Vagina (tissue), 2 donors: ENCODE data around the gene RFX4. TPM values are rescaled to one million over a fixed set of nuclear protein-coding genes. Genes with fewer than 3 reads are reported as not detected.

Experiments
- DNase-seq, 2 donors: peaks; one replicate each; pipeline ENCODE4 v3.0.0-alpha.2; 2017; ENCODE audit errors: extremely low spot score in 2 of 2
- H3K27ac ChIP-seq: fragments of 200-600 bp; sonication (generic); one replicate; pipeline ENCODE4 v1.5.1; 2019
- H3K27me3 ChIP-seq: fragments of 200-600 bp; sonication (generic); one replicate; pipeline ENCODE4 v1.5.1; 2019
- H3K36me3 ChIP-seq, 2 donors: fragments of 200-600 bp; sonication (generic); one replicate each; pipeline ENCODE4 v1.5.1; 2017 to 2019
- H3K4me1 ChIP-seq: fragments of 200-600 bp; sonication (generic); one replicate; pipeline ENCODE4 v1.5.1; 2019
- H3K4me3 ChIP-seq, 2 donors: fragments of 200-600 bp; sonication (generic); 1 replicate in 1 of 2; 2 replicates in 1 of 2; pipeline ENCODE4 v1.5.1; 2016 to 2019
- H3K9me3 ChIP-seq: fragments of 200-600 bp; sonication (generic); one replicate; pipeline ENCODE4 v1.5.1; 2019
- POLR2A ChIP-seq, 2 donors: fragments of 450-650 bp; IDR thresholded peaks; one replicate each; pipeline ENCODE4 v1.6.1; 2017; ENCODE audit warnings: antibody characterized with exemption in 2 of 2, mild to moderate bottlenecking in 2 of 2, moderate library complexity in 2 of 2
- POLR2AphosphoS5 ChIP-seq, 2 donors: sonication (generic); formaldehyde crosslinking; IDR thresholded peaks; one replicate each; pipeline ENCODE4 v1.9.0; 2017; ENCODE audit warnings: antibody characterized with exemption in 2 of 2, mild to moderate bottlenecking in 2 of 2, low read depth in 1 of 2; ENCODE audit not compliant: insufficient read depth in 1 of 2
- intact Hi-C: fragments of 100-400 bp; cut with DNase I; formaldehyde crosslinking; loops from one replicate; pipeline ENCODE4 v1.15.1; 2023
- total RNA-seq: library from RNA; depleted of rRNA; stranded (reverse); fragments of >200 nt; gene quantifications from one replicate; pipeline ENCODE4 v1.2.3, GENCODE V29; 2016
- TF ChIP-seq, protein P1 (sequence below), 3 experiments: fragments of 450-650 bp in 2 of 3; fragments of 200-600 bp in 1 of 3; sonication (generic) in 1 of 3; IDR thresholded peaks; one replicate each; pipeline ENCODE4 v1.5.1; 2017 to 2019; ENCODE audit warnings: antibody characterized with exemption in 3 of 3, mild to moderate bottlenecking in 2 of 3, moderate library complexity in 2 of 3

The RFX4 gene
- total RNA-seq, 1 donor from 2014 or later: not detected

DNA sequence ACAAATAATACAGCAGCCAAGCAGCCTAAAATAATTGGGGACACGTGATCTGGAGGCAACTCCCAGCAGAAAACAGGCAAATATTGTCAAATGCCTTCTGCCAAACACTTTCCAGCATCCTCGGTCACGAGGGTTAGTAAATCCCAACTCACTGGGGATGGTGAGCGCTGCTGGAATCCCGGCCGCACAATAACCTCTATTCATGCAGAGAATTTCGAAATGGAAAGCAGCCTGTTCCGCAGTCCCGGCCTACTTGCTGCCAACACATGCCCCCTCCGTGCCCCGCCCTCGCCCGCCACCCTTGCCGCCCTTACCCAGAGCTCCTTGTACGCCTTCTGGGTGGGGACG lies 62.2 kb downstream of the RFX4 start:
- Histone ChIP-seq H3K4me1 (no peaks in the 10 kb centered on the region), H3K36me3 (no peaks in the 10 kb centered on the region), H3K27me3 (no peaks in the 10 kb centered on the region), H3K27ac (no peak overlapping the region), H3K4me3 (no peak overlapping the region), H3K9me3 (no peaks in the 10 kb centered on the region)
- intact Hi-C loops: no loop called here
- TF ChIP-seq, protein P1, sequence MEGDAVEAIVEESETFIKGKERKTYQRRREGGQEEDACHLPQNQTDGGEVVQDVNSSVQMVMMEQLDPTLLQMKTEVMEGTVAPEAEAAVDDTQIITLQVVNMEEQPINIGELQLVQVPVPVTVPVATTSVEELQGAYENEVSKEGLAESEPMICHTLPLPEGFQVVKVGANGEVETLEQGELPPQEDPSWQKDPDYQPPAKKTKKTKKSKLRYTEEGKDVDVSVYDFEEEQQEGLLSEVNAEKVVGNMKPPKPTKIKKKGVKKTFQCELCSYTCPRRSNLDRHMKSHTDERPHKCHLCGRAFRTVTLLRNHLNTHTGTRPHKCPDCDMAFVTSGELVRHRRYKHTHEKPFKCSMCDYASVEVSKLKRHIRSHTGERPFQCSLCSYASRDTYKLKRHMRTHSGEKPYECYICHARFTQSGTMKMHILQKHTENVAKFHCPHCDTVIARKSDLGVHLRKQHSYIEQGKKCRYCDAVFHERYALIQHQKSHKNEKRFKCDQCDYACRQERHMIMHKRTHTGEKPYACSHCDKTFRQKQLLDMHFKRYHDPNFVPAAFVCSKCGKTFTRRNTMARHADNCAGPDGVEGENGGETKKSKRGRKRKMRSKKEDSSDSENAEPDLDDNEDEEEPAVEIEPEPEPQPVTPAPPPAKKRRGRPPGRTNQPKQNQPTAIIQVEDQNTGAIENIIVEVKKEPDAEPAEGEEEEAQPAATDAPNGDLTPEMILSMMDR (IDR thresholded peaks at IDR 0.05): no peak
- TF ChIP-seq POLR2AphosphoS5 (IDR thresholded peaks at IDR 0.05; ENCODE audit: insufficient read depth in 1 of 2, low read depth in 1 of 2): no peak
- no peak for TF ChIP-seq POLR2A (IDR thresholded peaks at IDR 0.05)
- DNase-seq: no peak

DNA sequence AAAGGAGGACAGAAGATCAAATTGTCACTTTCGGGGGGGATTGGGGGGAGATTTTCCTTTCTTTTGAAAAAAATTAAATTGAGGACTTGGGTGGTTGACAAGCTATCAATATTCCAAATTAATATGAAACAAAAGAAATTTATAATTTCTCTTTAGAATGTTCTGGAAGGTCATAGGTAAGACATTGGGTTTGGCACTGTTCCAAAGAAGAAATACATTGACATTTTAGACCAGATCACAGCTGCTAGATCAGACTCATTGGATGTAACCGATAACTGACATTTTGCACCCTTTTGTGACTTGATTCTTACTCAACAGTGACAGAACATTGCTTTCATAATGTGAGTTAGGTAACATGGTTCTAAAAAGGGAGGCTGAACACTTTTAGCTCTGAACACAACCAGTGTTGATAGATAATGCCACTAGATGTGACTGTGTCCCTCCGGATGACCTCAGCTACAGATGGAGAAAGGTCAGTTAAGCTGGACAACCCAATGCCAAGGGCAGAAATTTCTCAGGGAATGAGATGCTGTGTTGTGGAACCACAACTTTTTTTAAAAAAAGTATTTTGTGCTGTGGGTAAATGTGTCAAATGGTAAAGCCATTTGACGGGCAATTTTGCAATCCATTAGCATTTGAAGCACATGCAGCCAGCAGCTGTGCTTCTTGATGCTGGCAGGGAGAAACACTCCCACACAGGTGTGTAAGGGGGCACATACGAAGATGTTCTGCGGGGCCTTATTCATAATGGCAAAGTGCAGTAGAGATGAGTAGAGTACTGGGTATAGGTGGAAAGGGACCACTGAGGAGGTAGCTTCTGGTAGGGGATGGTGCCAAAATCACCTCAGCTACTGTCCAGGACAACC lies 62.9 kb downstream of the RFX4 start:
- Histone ChIP-seq H3K27me3 (no peaks in the 10 kb centered on the region), H3K4me3 (no peak overlapping the region), H3K9me3 (no peaks in the 10 kb centered on the region), H3K36me3 (no peaks in the 10 kb centered on the region), H3K4me1 (no peaks in the 10 kb centered on the region), H3K27ac (no peak overlapping the region)
- TF ChIP-seq POLR2AphosphoS5 (IDR thresholded peaks at IDR 0.05; ENCODE audit: insufficient read depth in 1 of 2, low read depth in 1 of 2): no peak
- TF ChIP-seq, protein P1 (IDR thresholded peaks at IDR 0.05): no peak
- no peak for TF ChIP-seq POLR2A (IDR thresholded peaks at IDR 0.05)
- no peak for DNase-seq
- intact Hi-C loops: no loop called here

DNA sequence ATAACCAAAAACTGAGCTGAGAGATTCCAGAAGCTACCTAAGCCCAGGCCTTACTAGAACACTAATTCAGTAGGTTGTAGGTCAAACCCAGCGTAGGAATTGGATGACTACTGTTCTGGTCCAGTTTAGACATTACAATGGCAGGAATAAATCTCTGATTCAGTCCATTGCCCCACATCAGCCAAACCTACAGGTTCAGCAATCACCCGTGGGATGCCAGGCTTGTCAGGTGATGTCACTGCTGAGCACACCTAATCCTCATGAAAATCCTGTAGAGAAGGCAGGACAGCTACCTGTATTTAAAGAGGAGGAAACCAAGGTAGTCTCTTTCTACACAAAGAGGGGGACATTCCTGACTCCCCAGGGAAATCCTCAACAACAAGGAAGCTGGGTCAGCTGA lies 63.7 kb downstream of the RFX4 start:
- intact Hi-C loops: no loop called here
- TF ChIP-seq, protein P1 (IDR thresholded peaks at IDR 0.05): no peak
- TF ChIP-seq POLR2A (IDR thresholded peaks at IDR 0.05) (no peak), POLR2AphosphoS5 (IDR thresholded peaks at IDR 0.05; ENCODE audit: insufficient read depth in 1 of 2, low read depth in 1 of 2) (no peak)
- H3K36me3 ChIP-seq: no peaks in the 10 kb centered on the region
- H3K27me3 ChIP-seq: no peaks in the 10 kb centered on the region
- no peak overlapping the region for H3K27ac ChIP-seq
- no peak overlapping the region for H3K4me3 ChIP-seq
- no peak for DNase-seq
- H3K4me1 ChIP-seq: no peaks in the 10 kb centered on the region
- no peaks in the 10 kb centered on the region for H3K9me3 ChIP-seq

- Histone ChIP-seq H3K4me1 (no peaks in the 10 kb centered on the region), H3K36me3 (no peaks in the 10 kb centered on the region), H3K27ac (no peak overlapping the region), H3K27me3 (no peaks in the 10 kb centered on the region), H3K9me3 (no peaks in the 10 kb centered on the region), H3K4me3 (no peak overlapping the region)
- no peak for DNase-seq
- TF ChIP-seq, protein P1 (IDR thresholded peaks at IDR 0.05): no peak
- TF ChIP-seq POLR2A (IDR thresholded peaks at IDR 0.05) (no peak), POLR2AphosphoS5 (IDR thresholded peaks at IDR 0.05; ENCODE audit: insufficient read depth in 1 of 2, low read depth in 1 of 2) (no peak)
- intact Hi-C loops: no loop called here
Observed at GRCh38 chr12:106647793-106648514, 65.2 kb downstream of the RFX4 start.

DNA sequence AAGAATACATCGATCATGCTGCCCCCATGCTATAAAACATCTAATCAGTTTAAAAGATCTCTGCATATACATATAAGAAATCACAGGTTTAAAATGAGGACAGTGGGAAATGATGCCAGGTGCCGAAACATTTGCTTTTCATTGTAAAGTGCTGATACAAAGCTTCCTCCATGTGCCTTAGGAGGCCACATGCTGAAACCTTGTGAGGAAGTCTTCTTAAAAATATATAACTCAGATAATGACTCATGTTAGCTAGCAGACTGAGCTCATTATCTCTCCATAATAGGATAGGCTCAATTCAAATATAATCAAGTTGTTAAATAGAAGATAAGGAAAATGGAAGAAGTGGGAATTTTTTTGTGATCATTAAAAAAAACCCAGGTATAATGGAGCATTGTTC lies 65.9 kb downstream of the RFX4 start:
- H3K4me3 ChIP-seq: no peak overlapping the region
- DNase-seq: no peak
- no peaks in the 10 kb centered on the region for H3K36me3 ChIP-seq
- TF ChIP-seq POLR2A (IDR thresholded peaks at IDR 0.05) (no peak), POLR2AphosphoS5 (IDR thresholded peaks at IDR 0.05; ENCODE audit: insufficient read depth in 1 of 2, low read depth in 1 of 2) (no peak)
- TF ChIP-seq, protein P1 (IDR thresholded peaks at IDR 0.05): no peak
- H3K27me3 ChIP-seq: no peaks in the 10 kb centered on the region
- intact Hi-C loops: no loop called here
- no peak overlapping the region for H3K27ac ChIP-seq
- no peaks in the 10 kb centered on the region for H3K4me1 ChIP-seq
- no peaks in the 10 kb centered on the region for H3K9me3 ChIP-seq
